Neural cell (in vitro differentiated cells): ENCODE data around the gene OBI1. TPM values are rescaled to one million over a fixed set of nuclear protein-coding genes. Genes with fewer than 3 reads are reported as not detected.

Source experiments
- H2AFZ ChIP-seq: fragments of 200-600, 300-800 bp; sonication (generic), shearing (Covaris generic); 2 replicates; pipeline ENCODE4 v1.6.0; 2014; ENCODE audit warnings: low read depth, mild to moderate bottlenecking, antibody characterized with exemption, low read length, moderate library complexity
- H3F3A ChIP-seq: fragments of 200-600 bp; shearing (Covaris generic); 2 replicates; pipeline ENCODE4 v1.6.1; 2016; ENCODE audit warnings: mild to moderate bottlenecking, moderate library complexity, mixed read lengths, antibody characterized with exemption, low read length; ENCODE audit not compliant: insufficient read depth, poor library complexity, severe bottlenecking
- H3K27ac ChIP-seq: fragments of 200-600, 300-800 bp; sonication (generic), shearing (Covaris generic); 2 replicates; pipeline ENCODE4 v1.5.1; 2014; ENCODE audit warnings: mild to moderate bottlenecking, low read length, moderate library complexity
- H3K27me3 ChIP-seq: fragments of 300-800, 200-600 bp; sonication (generic), shearing (Covaris generic); 2 replicates; pipeline ENCODE4 v1.6.0; 2014; ENCODE audit warnings: mild to moderate bottlenecking, low read depth, low read length, moderate library complexity; ENCODE audit not compliant: insufficient read depth
- H3K36me3 ChIP-seq: fragments of 300-800, 200-600 bp; sonication (generic), shearing (Covaris generic); 2 replicates; pipeline ENCODE4 v1.5.1; 2014; ENCODE audit warnings: mild to moderate bottlenecking, antibody characterized with exemption, low read length, moderate library complexity; ENCODE audit not compliant: insufficient read depth
- H3K4me2 ChIP-seq: fragments of 300-800, 200-600 bp; sonication (generic), shearing (Covaris generic); 2 replicates; pipeline ENCODE4 v1.6.0; 2014; ENCODE audit warnings: mild to moderate bottlenecking, low read length
- H3K4me3 ChIP-seq: fragments of 300-800, 200-600 bp; sonication (generic), shearing (Covaris generic); 2 replicates; pipeline ENCODE4 v1.5.1; 2014; ENCODE audit warnings: mild to moderate bottlenecking, low read length, moderate library complexity
- H3K79me2 ChIP-seq: fragments of 200-600 bp; shearing (Covaris generic); replicated peaks from 2 replicates; pipeline ENCODE4 v1.6.0; 2014; ENCODE audit warnings: mild to moderate bottlenecking, low read length, moderate library complexity; ENCODE audit not compliant: insufficient read depth
- H3K9ac ChIP-seq: fragments of 300-800, 200-600 bp; sonication (generic), shearing (Covaris generic); 2 replicates; pipeline ENCODE4 v1.6.1; 2016; ENCODE audit warnings: mild to moderate bottlenecking, low read length, mixed read lengths
- H3K9me2 ChIP-seq: fragments of 200-600 bp; shearing (Covaris generic); 2 replicates; pipeline ENCODE4 v1.6.1; 2016; ENCODE audit warnings: mild to moderate bottlenecking, low read length, mixed read lengths; ENCODE audit not compliant: insufficient read depth
- H3K9me3 ChIP-seq: fragments of 200-600, 300-800 bp; sonication (generic), shearing (Covaris generic); 2 replicates; pipeline ENCODE4 v1.6.1; 2016; ENCODE audit warnings: mild to moderate bottlenecking, mixed run types, low read length, moderate library complexity, mixed read lengths
- H4K20me1 ChIP-seq: fragments of 200-600 bp; shearing (Covaris generic); 2 replicates; pipeline ENCODE4 v1.6.1; 2016; ENCODE audit warnings: mild to moderate bottlenecking, mixed run types; ENCODE audit not compliant: insufficient read depth
- CTCF ChIP-seq: fragments of 450-650 bp; IDR thresholded peaks from 2 replicates; pipeline ENCODE4 v1.5.1; 2014; ENCODE audit warnings: antibody characterized with exemption, mild to moderate bottlenecking, moderate library complexity; ENCODE audit not compliant: poor library complexity, severe bottlenecking
- EP300 ChIP-seq: fragments of 450-650 bp; conservative IDR thresholded peaks from 2 replicates; pipeline ENCODE4 v1.6.1; 2014; ENCODE audit warnings: antibody characterized with exemption, mild to moderate bottlenecking, moderate library complexity; ENCODE audit not compliant: poor library complexity, severe bottlenecking
- EZH2 ChIP-seq: fragments of 200-600, 300-800 bp; shearing (Covaris generic), sonication (generic); IDR thresholded peaks from 2 replicates; pipeline ENCODE4 v1.6.1; 2014; ENCODE audit warnings: antibody characterized with exemption, low read length, borderline replicate concordance, mild to moderate bottlenecking; ENCODE audit not compliant: insufficient read depth, poor library complexity, severe bottlenecking
- MXI1 ChIP-seq: fragments of 450-650 bp; conservative IDR thresholded peaks from 2 replicates; pipeline ENCODE4 v1.6.1; 2014; ENCODE audit warnings: antibody characterized with exemption, mild to moderate bottlenecking; ENCODE audit not compliant: poor library complexity, severe bottlenecking
- POLR2AphosphoS5 ChIP-seq: IDR thresholded peaks from 2 replicates; pipeline ENCODE4 v1.6.1; 2012
- RAD21 ChIP-seq: fragments of 450-650 bp; conservative IDR thresholded peaks from 2 replicates; pipeline ENCODE4 v1.6.1; 2014; ENCODE audit warnings: antibody characterized with exemption, mild to moderate bottlenecking, moderate library complexity
- REST ChIP-seq: IDR thresholded peaks from 2 replicates; pipeline ENCODE4 v1.6.1; 2012; ENCODE audit warnings: borderline replicate concordance
- SMC3 ChIP-seq: fragments of 450-650 bp; conservative IDR thresholded peaks from 2 replicates; pipeline ENCODE4 v1.6.1; 2014; ENCODE audit warnings: antibody characterized with exemption, mild to moderate bottlenecking, moderate library complexity; ENCODE audit not compliant: poor library complexity
- TAF1 ChIP-seq: IDR thresholded peaks from 2 replicates; pipeline ENCODE4 v1.6.1; 2012; ENCODE audit warnings: low read depth
- polyA plus RNA-seq: library from polyadenylated mRNA; depleted of rRNA; stranded (reverse); fragments of >200 nt; gene quantifications from 2 replicates; pipeline ENCODE4 v1.2.3, GENCODE V29; 2014

OBI1 gene
- polyA plus RNA-seq, 1 donor from 2014 or later, result 40.1 TPM

GRCh38 chr13:78652651-78653050 lies 6.3 kb downstream of the OBI1 start:
- Histone ChIP-seq H3K9me3 (no peaks in the 10 kb centered on the region), H3K4me3 (no peak overlapping the region), H3K4me2 (no peak overlapping the region), H3K27me3 (no peaks in the 10 kb centered on the region), H3K36me3 (no peaks in the 10 kb centered on the region), H3F3A (no peaks in the 10 kb centered on the region), H3K27ac (no peak overlapping the region), H3K9me2 (no peaks in the 10 kb centered on the region), H3K79me2 (peaks cover 84% of the 10 kb centered on the region), H3K9ac (no peak overlapping the region), H4K20me1 (no peaks in the 10 kb centered on the region), H2AFZ (no peak overlapping the region)
- TF ChIP-seq EP300, result no peak
- TF ChIP-seq SMC3, result no peak
- no peak for TF ChIP-seq TAF1
- no peak for TF ChIP-seq POLR2AphosphoS5
- TF ChIP-seq REST, result no peak
- TF ChIP-seq MXI1, result no peak
- TF ChIP-seq RAD21, result no peak
- TF ChIP-seq CTCF, result no peak

- H3K27me3 ChIP-seq, result no peaks in the 10 kb centered on the region
- TF ChIP-seq TAF1 (no peak), CTCF (no peak), EP300 (no peak), RAD21 (no peak), SMC3 (no peak), MXI1 (no peak), POLR2AphosphoS5 (no peak), EZH2 (no peak), REST (no peak)
- H2AFZ ChIP-seq, result no peak overlapping the region
- peaks cover 66% of the 10 kb centered on the region for H3K79me2 ChIP-seq
- H3K36me3 ChIP-seq, result no peaks in the 10 kb centered on the region
- H3K4me3 ChIP-seq, result no peak overlapping the region
- H3K4me2 ChIP-seq, result no peak overlapping the region
- no peak overlapping the region for H3K9ac ChIP-seq
- no peaks in the 10 kb centered on the region for H4K20me1 ChIP-seq
- H3K27ac ChIP-seq, result no peak overlapping the region
- no peaks in the 10 kb centered on the region for H3K9me3 ChIP-seq
- H3K9me2 ChIP-seq, result no peaks in the 10 kb centered on the region
- H3F3A ChIP-seq, result no peaks in the 10 kb centered on the region
Observed at GRCh38 chr13:78650717-78651083, 8.3 kb downstream of the OBI1 start.
